D721Med (cell line): ENCODE measurements around the gene SMOC2.
"Not testable (repeated sequence)": the region's sequence is repeated elsewhere in the genome, so short reads cannot be mapped to it uniquely, and the experiment has no call there.

Experiments used
- DNase-seq: peaks from one replicate; pipeline ENCODE4 v3.0.0; 2011; ENCODE audit warnings: low spot score; ENCODE audit not compliant: insufficient read length
- FAIRE-seq: peaks from 2 replicates; lab custom pipeline; 2011; peaks lifted over from hg19 to GRCh38; lab: Jason Lieb, UNC
- TF ChIP-seq, protein P1 (sequence below): IDR thresholded peaks from 2 replicates; pipeline ENCODE4 v1.5.1; 2012; ENCODE audit warnings: mild to moderate bottlenecking, control low read depth; ENCODE audit not compliant: insufficient read depth; ENCODE audit errors: missing control alignments

The SMOC2 gene

DNA sequence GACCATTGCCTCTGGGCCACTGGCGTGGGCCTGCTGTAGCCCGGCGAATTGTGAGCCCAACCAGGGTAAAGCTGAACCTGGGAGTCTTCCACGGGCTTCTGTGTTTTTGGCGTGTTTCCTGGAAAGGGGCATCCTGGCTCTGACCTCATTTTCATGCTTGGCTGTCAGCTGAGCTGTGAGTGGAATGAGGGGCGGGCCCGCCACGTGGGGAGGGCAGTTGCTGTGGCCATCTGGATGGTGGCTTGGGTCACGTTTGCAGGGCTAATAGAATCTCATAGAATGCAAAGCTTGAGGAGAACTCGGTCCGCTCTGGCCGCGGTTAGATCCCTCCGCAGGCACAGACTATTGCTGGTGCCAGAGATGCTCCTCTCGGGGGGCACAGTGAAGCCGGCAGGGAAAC is 263.0 kb downstream of the SMOC2 start:
- no peak for DNase-seq
- TF ChIP-seq, protein P1, sequence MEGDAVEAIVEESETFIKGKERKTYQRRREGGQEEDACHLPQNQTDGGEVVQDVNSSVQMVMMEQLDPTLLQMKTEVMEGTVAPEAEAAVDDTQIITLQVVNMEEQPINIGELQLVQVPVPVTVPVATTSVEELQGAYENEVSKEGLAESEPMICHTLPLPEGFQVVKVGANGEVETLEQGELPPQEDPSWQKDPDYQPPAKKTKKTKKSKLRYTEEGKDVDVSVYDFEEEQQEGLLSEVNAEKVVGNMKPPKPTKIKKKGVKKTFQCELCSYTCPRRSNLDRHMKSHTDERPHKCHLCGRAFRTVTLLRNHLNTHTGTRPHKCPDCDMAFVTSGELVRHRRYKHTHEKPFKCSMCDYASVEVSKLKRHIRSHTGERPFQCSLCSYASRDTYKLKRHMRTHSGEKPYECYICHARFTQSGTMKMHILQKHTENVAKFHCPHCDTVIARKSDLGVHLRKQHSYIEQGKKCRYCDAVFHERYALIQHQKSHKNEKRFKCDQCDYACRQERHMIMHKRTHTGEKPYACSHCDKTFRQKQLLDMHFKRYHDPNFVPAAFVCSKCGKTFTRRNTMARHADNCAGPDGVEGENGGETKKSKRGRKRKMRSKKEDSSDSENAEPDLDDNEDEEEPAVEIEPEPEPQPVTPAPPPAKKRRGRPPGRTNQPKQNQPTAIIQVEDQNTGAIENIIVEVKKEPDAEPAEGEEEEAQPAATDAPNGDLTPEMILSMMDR = no peak
- no peak for FAIRE-seq

DNA sequence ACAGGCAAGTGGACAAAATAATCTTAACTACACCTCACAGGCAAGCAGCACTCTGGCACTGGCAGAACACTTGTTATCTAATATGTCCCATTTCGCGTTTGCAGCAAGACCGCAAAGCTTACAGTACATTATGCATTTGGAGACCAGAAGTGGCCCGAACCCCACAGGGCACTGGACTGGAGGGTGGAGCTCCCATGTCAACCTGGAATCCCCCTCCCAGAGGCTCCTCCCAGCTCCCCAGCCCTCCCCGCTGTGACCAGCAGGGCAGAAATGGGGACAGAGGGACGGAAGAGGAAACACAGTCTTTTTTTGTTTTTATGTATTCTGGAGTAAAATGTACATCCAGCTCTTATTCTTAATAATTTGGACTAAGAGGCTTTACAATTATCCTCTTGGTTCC is 263.7 kb downstream of the SMOC2 start:
- TF ChIP-seq, protein P1 = no peak
- FAIRE-seq (no peak), DNase-seq (no peak)

DNA sequence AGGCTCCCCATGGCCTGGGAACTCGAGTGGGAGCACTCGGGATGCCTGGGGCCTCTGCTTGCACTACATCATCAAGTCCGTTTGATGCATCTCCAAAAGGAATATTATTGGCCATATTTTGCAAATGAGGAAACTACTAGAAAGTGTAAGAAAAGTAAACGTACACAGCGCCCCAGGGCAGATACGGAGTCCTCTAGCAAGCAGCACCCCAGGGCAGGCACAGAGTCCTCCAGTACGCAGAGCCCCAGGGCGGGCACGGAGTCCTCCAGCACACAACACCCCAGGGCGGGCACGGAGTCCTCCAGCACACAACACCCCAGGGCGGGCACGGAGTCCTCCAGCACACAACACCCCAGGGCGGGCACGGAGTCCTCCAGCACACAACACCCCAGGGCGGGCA is 264.3 kb downstream of the SMOC2 start:
- DNase-seq, FAIRE-seq: not testable (repeated sequence)

DNA sequence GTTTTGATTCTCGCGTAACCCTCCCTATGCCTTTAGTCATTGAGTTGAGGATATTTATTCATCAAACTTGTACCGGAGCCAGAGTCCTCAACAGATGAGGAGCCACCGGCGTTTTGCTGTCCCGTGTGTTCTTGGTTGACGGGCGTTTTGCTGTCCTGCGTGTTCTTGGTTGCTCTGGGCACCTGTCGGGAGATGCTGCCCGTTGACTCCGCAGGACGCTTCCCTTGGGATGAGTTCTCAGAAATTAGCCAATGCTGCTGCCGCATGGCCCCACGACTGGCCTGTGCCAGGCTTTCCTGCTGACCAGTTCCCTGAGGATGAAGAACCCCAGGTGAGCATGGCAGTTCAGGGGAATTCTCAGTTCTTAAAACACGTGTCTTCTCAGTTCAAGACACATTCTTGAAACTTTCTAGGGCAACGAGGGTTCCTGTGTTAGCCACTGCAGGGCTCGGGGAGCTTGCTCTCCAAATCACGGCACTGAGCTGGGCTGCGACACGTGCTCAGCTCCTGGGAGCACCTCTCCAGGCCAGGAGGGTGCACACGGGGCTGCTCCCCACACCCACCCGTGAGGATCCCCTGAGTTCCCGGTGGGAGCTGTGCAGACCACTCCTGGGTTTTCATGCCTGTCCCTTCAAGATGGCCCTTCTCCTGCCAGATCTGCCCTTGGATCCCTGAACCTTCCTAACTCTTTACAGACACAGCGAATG is 265.6 kb downstream of the SMOC2 start:
- FAIRE-seq = no peak
- TF ChIP-seq, protein P1 = no peak
- no peak for DNase-seq

DNA sequence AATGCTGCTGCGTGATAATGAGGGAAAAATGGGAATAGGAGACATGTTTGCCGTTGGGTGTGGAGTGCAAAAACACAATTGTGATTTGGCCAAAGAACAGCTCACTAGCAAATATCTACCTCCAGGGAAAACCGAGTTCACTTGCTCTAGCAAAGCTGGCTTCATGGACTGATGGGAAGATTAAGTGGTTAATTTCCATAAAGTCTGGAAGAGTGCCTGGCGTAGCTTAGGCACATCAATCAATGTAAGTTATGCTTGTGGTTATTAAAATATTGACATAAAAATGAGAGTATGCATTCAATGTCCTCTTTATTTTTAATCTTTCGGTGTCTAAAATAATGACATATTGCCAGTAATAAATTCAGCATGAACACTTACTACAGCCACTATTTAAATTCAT is 267.5 kb downstream of the SMOC2 start:
- no peak for FAIRE-seq

DNA sequence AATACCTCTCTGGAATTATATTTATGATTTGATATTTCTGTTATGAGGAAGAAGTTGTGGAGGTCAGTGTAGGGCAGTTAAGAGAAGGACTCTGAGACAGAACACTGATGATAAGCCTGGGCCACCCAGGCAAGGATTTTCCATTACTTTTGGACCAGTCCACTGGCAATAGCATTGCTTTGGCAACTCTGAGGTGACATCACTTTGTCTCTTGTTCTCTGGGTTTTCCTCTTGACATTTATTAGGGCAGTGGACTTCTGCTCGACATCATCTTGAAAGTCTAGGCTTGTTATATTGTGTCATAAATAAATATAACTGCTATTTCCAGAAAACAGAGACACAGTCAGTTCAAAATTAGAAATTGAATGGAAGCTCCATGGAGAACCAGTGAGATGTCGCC is 268.0 kb downstream of the SMOC2 start:
- DNase-seq = no peak
- TF ChIP-seq, protein P1 = no peak
- FAIRE-seq = no peak

More for the DNA sequence above, 267.5 kb downstream of the SMOC2 start:
- TF ChIP-seq, protein P1 = no peak
- DNase-seq = no peak

DNA sequence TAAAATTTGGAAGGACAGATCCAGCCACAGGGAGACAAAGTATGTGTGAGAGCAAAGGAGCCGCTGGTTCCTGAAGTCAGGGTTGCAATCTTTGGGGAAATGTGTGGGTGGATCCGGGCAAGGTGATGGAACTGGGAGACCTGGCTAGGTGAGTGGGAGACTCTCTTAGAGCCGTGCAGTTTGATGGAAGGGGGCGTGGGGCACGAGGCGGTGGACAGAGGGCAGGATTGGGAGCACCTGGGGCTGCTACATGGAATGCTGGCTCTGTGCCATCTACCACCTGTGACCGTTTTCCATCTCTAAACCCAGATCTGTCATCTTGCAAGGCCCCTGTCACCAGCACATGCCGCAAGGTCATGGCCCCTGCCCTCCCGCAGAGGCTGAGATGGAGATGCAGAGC is 268.4 kb downstream of the SMOC2 start:
- FAIRE-seq = no peak

More for the DNA sequence above, 268.4 kb downstream of the SMOC2 start:
- TF ChIP-seq, protein P1 = no peak
- DNase-seq = no peak
